T-helper 17 cell (primary cell): Measurements from ENCODE around the gene SSH3. TPM values are rescaled to one million over a fixed set of nuclear protein-coding genes. Genes with fewer than 3 reads are reported as not detected.

Source experiments
- ATAC-seq: fragments of 150-1000 bp; cut with Tn5 transposase; 2 replicates; pipeline ENCODE4 v1.10.0; 2021; ENCODE audit warnings: mild to moderate bottlenecking, moderate library complexity
- DNase-seq, 3 donors: peaks; one replicate each; pipeline versions ENCODE4 v3.0.0 to v3.0.0-alpha.2; 2020 to 2021
- H3K9me3 ChIP-seq: one replicate; pipeline ENCODE4 v1.7.0; 2013; ENCODE audit warnings: low read length, mild to moderate bottlenecking; ENCODE audit not compliant: control insufficient read depth, poor library complexity, severe bottlenecking
- H3K27ac Mint-ChIP-seq: one replicate; pipeline ENCODE4 v1.8.0; 2022; ENCODE audit warnings: mild to moderate bottlenecking, moderate library complexity, mixed read lengths
- H3K27me3 Mint-ChIP-seq: one replicate; pipeline ENCODE4 v1.8.0; 2022; ENCODE audit warnings: mixed read lengths
- H3K36me3 Mint-ChIP-seq: one replicate; pipeline ENCODE4 v1.8.0; 2022; ENCODE audit warnings: low read depth, mixed read lengths
- H3K4me1 Mint-ChIP-seq: one replicate; pipeline ENCODE4 v1.8.0; 2022; ENCODE audit warnings: mild to moderate bottlenecking, mixed read lengths
- H3K4me3 Mint-ChIP-seq: one replicate; pipeline ENCODE4 v1.8.0; 2022; ENCODE audit warnings: mild to moderate bottlenecking, moderate library complexity, mixed read lengths
- total RNA-seq, 4 donors: library from RNA in 2 of 4; stranded (reverse) in 2 of 4; gene quantifications; one replicate each; pipeline ENCODE4 v1.2.3 and lab custom pipeline; 2022 to 2026

The SSH3 gene
- total RNA-seq, 2 donors from 2014 or later: 12.8 to 17.8 TPM

DNA sequence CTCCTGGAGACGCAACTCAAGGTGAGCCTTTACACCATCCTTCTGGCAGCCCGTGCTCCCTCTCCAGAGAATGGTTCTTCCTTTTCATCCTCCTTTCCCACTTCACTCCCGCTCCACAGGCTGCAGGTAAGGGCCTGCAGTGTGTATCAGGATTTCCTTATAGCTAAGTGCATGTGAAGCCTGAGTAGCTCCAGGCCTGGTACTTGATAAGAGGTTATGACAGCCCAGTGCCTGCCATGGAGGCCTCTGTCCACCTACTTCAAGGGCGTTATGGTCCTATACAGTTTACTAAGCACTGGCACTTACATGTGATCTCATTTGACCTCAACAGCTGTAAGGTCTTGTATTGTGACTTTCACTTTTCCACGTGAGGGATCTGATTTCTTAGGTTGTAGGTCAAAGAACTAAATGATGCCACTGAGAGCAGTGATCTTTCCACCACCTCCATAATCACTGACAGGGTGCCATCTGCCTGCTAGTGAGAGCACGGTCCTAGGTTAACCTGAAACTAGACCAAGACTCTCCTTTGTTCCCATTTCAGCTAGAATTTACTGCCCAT is 18.1 kb downstream of the SSH3 start:
- DNase-seq (no peak), ATAC-seq (no peak)
- Mint-ChIP-seq H3K27me3 (no peaks in the 10 kb centered on the region), H3K27ac (no peak overlapping the region), H3K4me3 (no peak overlapping the region), H3K4me1 (peaks cover 17% of the 10 kb centered on the region), H3K36me3 (peaks cover 6% of the 10 kb centered on the region)
- no peaks in the 10 kb centered on the region for H3K9me3 ChIP-seq

DNA sequence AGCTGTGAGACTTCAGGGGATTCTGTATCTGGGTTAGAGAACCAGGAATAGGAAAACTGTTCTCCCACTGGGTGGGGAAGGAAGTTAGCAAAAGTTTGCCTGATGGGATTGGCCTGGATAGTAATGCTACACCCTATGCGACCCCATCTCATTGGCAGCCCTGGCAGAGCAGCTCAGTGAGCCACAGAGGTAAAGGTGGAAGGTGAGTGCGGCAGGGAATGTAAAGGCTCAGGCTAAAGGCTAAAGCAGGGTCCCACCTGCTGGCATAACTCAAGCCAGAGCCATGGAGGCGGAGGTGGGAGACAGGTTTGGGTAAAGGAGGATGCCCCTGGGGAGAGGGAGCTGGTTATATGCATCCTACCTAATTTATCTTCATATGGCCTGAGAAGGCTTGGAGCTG is 18.7 kb downstream of the SSH3 start:
- peaks cover 12% of the 10 kb centered on the region for H3K4me1 Mint-ChIP-seq
- H3K27ac Mint-ChIP-seq: no peak overlapping the region

DNA sequence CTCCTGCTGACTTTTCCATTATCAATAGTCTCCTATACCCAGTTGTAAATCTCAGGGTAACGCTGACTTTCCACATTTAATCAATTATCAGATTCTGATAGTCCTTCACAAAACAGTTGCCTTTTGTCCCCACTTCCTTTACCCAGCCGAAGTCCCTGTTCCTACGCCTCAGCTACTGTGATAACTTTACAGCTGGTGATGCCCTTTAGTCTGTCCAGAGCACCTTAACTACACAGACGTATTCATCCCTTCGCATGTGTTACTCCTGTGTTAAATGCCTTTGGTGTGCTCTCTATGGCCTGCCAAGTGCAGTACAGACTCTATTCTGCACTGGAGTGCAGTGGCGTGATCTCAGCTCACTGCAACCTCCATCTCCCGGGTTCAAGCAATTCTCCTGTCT is 20.2 kb downstream of the SSH3 start:
- peaks cover 6% of the 10 kb centered on the region for H3K4me1 Mint-ChIP-seq
- peak overlapping the region; percentile 52 for H3K4me3 Mint-ChIP-seq
- no peaks in the 10 kb centered on the region for H3K27me3 Mint-ChIP-seq
- no peak overlapping the region for H3K27ac Mint-ChIP-seq
- H3K9me3 ChIP-seq: no peaks in the 10 kb centered on the region
- peaks cover 2% of the 10 kb centered on the region for H3K36me3 Mint-ChIP-seq
- DNase-seq (no peak), ATAC-seq (no peak)

More for the DNA sequence above, 18.7 kb downstream of the SSH3 start:
- ATAC-seq (no peak), DNase-seq (no peak)
- Mint-ChIP-seq H3K27me3 (no peaks in the 10 kb centered on the region), H3K4me3 (no peak overlapping the region), H3K36me3 (peaks cover 6% of the 10 kb centered on the region)
- no peaks in the 10 kb centered on the region for H3K9me3 ChIP-seq

DNA sequence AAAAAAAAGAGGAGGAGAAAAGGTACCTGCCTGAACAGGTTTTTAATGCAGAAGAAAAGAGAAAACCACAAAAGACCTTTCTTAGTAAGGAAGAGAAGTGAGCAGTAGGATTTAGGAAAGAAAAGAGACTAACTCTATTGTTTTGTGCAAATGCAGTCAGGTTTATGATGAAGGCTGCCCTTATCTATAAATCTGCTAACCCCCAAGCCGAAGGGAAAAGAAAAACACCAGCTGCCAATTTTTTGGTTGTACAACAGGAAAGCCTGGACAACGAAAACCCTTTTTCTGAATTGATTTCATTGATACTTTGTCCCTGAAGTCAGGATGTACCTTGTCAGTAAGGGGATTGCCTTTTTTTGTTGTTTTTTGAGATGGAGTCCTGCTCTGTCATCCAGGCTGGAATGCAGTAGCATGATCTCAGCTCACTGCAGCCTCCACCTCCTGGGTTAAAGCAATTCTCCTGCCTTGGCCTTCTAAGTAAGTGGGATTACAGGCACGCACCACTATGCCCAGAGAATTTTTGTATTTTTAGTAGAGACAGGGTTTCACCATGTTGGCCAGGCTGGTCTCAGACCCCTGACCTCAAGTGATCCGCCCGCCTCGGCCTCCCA is 28.9 kb downstream of the SSH3 start:
- no peaks in the 10 kb centered on the region for H3K9me3 ChIP-seq
- Mint-ChIP-seq H3K27me3 (no peaks in the 10 kb centered on the region), H3K4me1 (no peaks in the 10 kb centered on the region), H3K4me3 (no peak overlapping the region), H3K27ac (no peak overlapping the region), H3K36me3 (no peaks in the 10 kb centered on the region)
- no peak for DNase-seq
- ATAC-seq: no peak

DNA sequence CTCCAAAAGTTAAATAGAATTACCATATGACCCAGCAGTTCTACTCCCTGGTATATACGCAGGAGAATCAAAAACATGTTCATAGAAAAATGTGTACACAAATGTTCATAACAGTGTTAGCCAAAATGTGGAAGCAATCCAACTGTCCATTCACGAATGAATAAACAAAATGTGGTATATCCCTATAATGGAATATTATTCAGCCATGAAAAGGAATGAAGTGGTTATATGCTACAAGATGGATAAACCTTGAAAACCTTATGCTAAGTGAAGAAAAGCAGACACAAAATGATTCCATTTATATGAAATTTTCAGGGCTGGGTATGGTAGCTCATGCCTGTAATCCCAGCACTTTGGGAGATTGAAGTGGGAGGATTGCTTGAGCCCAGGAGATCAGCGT is 33.9 kb downstream of the SSH3 start:
- no peaks in the 10 kb centered on the region for H3K36me3 Mint-ChIP-seq
- H3K27me3 Mint-ChIP-seq: no peaks in the 10 kb centered on the region
- no peak overlapping the region for H3K4me3 Mint-ChIP-seq
- DNase-seq (no peak), ATAC-seq (no peak)
- H3K4me1 Mint-ChIP-seq: no peaks in the 10 kb centered on the region
- H3K27ac Mint-ChIP-seq: no peak overlapping the region
- no peaks in the 10 kb centered on the region for H3K9me3 ChIP-seq

DNA sequence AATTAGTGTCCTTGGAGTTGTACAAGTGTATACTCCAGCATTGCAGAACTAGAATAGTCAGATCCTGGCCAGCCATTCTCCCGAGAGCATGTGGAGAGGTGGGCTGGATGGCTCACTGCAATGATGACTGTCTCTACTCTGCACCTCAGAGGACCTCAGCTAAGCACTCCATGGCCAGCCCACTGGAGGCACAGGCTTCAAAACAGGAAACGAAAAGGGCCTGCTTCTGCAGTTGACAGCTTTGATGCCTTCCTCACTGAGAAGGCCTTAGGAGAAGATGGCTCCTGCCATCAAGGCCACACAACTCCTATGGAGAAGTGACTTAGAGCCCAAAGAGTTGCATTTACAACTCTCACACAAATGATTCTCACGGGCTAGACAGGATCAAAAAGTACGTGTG is 40.9 kb downstream of the SSH3 start:
- Mint-ChIP-seq H3K4me1 (peaks cover 29% of the 10 kb centered on the region), H3K4me3 (peak overlapping the region; percentile 31), H3K36me3 (no peaks in the 10 kb centered on the region), H3K27me3 (no peaks in the 10 kb centered on the region), H3K27ac (peak overlapping the region; percentile 65)
- DNase-seq (no peak), ATAC-seq (peak; percentile 50)
- no peaks in the 10 kb centered on the region for H3K9me3 ChIP-seq

DNA sequence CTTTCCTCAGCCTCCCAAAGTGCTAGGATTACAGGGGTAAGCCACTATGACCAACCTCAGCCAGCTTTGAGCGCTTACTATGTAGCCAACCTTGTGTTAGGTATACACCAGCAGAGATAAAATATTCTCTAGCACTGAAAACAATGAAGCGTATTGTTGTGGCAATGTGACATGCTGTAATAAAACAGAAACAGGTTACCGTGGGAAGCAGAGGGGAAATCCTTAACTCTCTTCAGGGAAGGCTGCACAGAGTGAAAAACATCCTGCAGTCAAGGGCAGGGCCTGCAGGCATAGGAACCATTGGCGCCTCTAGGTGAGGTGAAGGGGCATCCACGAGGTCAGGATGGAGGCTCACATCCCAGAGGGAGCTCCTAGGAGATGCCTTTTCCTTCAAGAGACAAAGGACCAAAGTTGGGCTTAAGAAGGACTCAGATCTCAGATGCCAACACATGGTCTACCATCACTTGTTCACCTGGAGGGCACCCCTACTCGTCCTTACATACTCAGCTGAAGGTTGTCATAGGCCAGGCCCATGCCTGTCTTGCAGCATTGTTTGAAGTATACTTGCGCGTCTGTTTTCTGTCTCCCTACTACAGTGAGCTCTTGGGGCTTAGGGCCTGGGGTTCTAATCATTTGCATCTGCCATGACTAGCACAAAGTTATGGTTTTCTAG is 42.1 kb downstream of the SSH3 start:
- Mint-ChIP-seq H3K27me3 (no peaks in the 10 kb centered on the region), H3K27ac (peak overlapping the region; percentile 65), H3K36me3 (no peaks in the 10 kb centered on the region), H3K4me1 (peaks cover 38% of the 10 kb centered on the region), H3K4me3 (no peak overlapping the region)
- ATAC-seq (peak; percentile 62), DNase-seq (no peak)
- no peaks in the 10 kb centered on the region for H3K9me3 ChIP-seq

DNA sequence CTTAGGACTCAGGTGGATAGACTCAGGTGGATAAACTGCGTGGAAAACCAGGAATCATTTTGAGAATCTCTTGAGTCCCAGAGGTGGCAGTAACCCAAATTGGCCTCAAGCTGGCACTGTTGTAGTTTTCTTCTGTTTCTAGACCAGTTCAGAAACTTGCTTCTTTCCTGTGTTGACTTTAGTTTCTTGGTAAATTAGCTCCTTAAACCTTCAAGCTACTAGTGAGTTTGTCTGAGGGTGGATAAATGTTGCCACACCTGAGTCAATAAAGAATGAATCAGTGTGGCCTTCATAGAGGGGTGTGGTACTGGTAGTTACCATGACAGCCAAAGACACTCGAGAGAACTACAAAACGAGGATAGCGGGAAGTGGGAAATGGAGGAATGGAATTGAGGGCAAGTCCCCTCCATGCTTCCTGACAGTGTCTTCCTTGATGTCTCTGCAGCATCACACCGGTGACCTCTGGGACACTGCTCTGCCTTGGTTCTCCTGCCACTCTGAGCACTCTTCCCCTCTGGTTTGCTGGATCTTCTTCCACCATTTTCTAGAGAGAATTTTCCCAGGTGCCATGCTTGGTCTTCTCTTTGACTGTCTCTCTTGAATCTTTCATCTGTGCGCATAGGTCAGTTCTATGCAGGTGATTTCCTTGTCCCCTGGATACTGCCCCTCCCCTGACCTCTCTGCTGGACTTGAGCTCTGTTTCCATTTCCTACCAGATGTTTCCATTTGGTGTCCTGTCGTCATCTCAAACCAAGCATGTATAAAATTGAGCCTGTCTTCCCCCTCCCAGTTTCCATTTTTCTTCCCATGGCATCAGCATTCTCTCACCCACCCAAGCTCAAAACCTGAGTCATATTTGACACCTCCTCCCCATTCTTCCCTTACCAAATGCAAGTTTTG is 42.8 kb downstream of the SSH3 start:
- Mint-ChIP-seq H3K36me3 (no peaks in the 10 kb centered on the region), H3K4me1 (peaks cover 40% of the 10 kb centered on the region), H3K27ac (peak overlapping the region; percentile 51), H3K4me3 (no peak overlapping the region), H3K27me3 (no peaks in the 10 kb centered on the region)
- peak; percentile 77 for ATAC-seq
- no peaks in the 10 kb centered on the region for H3K9me3 ChIP-seq
- no peak for DNase-seq

DNA sequence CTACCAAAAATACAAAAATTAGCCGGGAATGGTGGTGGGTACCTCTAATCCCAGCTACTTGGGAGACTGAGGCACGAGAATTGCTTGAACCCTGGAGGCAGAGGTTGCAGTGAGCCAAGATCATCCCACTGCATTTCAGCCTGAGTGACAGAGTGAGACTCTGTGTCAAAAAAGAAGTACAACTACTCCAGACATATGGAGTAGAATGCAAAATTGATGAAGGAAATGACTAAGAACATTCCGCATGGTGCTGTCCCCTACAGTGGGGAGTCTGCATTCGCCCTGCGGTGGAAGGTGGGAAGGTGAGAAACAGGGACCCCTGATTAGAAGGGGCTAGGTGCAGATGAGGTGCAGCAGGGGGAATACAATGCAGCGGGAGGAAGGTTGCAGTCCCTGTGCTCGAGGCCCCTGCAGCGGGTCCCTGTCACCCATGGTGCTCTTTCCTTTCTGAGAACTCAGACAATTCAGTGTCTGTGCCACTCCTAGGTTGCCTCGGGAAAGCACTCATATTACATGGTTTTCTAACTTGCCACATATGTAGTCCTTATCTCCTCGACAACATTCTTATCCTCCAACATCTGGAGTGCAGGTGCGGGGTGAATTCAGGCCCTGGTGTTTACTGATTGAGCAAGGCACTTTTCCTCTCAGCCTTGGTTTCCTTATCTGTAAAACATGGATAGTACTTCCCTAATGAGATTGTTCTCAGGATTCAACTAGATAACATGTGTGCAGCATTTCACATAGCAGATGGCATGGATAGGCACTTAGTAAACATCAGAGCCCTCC is 44.8 kb downstream of the SSH3 start:
- no peak overlapping the region for H3K4me3 Mint-ChIP-seq
- H3K36me3 Mint-ChIP-seq: no peaks in the 10 kb centered on the region
- H3K4me1 Mint-ChIP-seq: peaks cover 52% of the 10 kb centered on the region
- H3K27ac Mint-ChIP-seq: peak overlapping the region; percentile 47
- ATAC-seq: no peak
- H3K27me3 Mint-ChIP-seq: no peaks in the 10 kb centered on the region
- no peak for DNase-seq
- H3K9me3 ChIP-seq: no peaks in the 10 kb centered on the region

DNA sequence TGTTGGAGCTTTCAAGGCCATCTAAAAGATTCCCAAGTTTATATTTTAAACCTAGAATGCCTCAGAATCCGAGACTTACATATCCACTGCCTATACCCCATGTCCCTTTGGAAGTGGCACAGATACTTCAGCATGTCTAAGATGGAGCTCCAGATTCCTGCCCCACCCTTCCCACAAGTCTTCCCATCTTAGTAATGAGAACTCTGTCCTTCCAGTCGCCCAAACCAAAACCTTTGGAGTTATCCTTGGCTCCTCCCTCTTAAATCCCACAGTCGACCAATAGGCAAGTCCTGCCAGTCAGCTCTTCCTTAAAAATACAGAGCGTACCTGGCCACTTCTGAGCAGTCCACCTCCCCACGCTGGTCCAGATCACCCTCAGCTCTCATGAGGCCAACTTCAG is 45.7 kb downstream of the SSH3 start:
- no peaks in the 10 kb centered on the region for H3K27me3 Mint-ChIP-seq
- peak overlapping the region; percentile 47 for H3K27ac Mint-ChIP-seq
- no peaks in the 10 kb centered on the region for H3K36me3 Mint-ChIP-seq
- no peak for ATAC-seq
- H3K4me3 Mint-ChIP-seq: no peak overlapping the region
- DNase-seq: no peak
- no peaks in the 10 kb centered on the region for H3K9me3 ChIP-seq
- peaks cover 57% of the 10 kb centered on the region for H3K4me1 Mint-ChIP-seq

DNA sequence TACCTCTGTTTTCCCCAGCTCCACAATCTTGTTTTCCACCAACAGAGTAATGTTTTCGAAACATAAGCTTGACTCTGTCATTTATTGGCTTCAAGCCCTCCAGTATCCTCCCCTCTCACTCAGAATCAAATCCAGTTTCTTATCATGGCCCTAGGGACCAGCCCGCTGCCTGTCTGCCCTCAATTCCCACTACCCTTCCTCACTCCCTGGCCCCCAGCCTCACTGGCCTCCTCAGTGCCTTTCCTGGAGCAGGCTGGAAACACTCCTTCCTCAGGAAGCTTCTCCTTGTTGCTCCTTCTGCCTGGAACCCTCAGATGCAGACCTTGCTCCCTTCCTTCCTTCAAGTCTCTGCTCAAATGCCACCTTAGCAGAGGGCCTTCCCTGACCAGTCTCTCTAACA is 46.1 kb downstream of the SSH3 start:
- H3K9me3 ChIP-seq: no peaks in the 10 kb centered on the region
- Mint-ChIP-seq H3K4me1 (peaks cover 57% of the 10 kb centered on the region), H3K4me3 (no peak overlapping the region), H3K36me3 (no peaks in the 10 kb centered on the region), H3K27me3 (no peaks in the 10 kb centered on the region), H3K27ac (no peak overlapping the region)
- DNase-seq: no peak
- ATAC-seq: no peak

DNA sequence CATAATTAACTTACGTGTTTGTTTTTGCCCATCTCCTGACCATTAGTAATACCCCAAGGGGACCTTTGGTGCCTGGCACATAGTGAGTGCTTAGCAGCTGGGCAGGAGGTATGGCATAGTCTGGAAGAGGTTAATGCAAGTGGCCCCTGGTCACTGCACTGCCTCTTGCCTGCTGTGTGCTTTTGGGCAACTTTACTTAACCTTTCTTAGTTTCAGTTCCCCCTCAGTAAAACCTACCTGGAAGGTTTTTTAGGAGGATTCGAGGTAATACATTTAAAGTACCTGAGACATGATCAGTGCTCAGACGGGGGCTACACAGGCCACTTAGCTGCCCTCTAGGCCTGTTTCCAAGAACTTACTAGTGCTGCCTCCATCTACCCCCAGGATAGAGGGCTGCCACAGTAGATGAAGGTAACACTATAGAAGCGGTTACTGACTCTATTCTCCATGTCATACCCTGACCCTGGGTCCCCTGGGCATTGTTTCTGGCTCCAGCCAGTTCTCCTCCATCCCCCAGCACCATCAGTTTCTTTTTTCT is 46.7 kb downstream of the SSH3 start:
- H3K9me3 ChIP-seq: no peaks in the 10 kb centered on the region
- Mint-ChIP-seq H3K4me1 (peaks cover 58% of the 10 kb centered on the region), H3K27ac (peak overlapping the region; percentile 81), H3K27me3 (no peaks in the 10 kb centered on the region), H3K4me3 (no peak overlapping the region), H3K36me3 (no peaks in the 10 kb centered on the region)
- ATAC-seq: no peak
- no peak for DNase-seq
